HG03045 (cell line): ENCODE results near the gene SLC25A33.

ENCODE experiments used
- ATAC-seq: cut with Tn5 transposase; IDR thresholded peaks from one replicate; pipeline ENCODE4 v1.9.1; 2021; ENCODE audit warnings: mild to moderate bottlenecking, moderate library complexity; ENCODE audit not compliant: unreplicated experiment

SLC25A33 gene

GRCh38 chr1:9586147-9586766, 47.0 kb downstream of the SLC25A33 start:
- ATAC-seq: no peak

GRCh38 chr1:9588551-9589143, 49.4 kb downstream of the SLC25A33 start, which contains the start of gene TMEM201:
Gene TMEM201 (plus strand): TSS chr1:9588911. CDS start chr1:9588931, 20 bp downstream.
- ATAC-seq: peak; percentile 70

DNA sequence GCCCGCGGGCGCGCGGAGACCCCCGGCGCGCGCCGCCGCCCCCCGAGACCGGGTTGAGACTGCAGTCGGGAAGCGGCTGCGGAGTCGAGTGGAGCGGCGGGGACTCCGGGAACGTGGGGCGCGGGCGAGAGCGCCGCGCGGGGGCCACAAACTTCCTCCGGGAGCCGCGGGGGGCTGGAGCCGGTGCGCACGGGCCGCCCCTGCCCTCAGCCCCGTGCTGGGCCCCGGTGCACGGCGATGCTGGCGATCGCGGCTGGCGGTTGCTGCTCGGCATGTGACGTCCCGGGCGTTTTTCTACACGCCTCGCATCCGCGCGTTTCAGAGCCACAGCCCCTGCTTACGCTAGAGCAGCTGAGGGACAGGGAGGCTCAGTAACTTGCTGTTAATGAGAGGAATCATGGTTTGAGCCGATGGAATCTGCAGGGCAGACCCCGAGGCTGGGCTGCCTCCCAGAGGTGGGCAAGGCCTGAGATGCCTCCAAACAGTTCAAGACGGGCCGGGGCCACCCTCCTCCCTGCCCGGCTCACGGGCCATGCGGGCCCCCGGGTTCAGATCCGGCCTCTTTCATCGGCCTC, 50.0 kb downstream of the SLC25A33 start:
- ATAC-seq: peak; percentile 29

GRCh38 chr1:9589719-9590157, 50.5 kb downstream of the SLC25A33 start:
- no peak for ATAC-seq

DNA sequence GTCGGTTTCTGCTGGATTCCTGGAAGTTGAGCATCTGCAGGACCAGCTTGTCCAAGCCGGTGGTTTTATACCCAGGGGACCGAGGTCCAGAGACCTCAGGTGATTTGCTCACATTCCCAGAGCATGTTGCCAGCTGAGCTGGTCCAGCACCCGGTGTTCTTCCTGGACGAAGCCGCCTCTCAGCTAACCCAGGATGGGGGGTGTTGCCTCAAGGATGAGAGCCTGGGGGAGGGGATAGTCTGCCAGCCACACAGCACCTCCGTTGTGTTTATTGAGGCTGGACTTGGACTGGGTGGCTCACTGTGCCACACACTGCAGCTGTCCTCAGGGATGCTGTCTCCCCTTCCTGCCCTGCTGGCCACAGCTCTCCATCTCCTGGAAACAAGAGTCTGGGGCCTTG, 50.9 kb downstream of the SLC25A33 start:
- ATAC-seq: no peak

GRCh38 chr1:9590945-9591668, 51.8 kb downstream of the SLC25A33 start:
- ATAC-seq: no peak

GRCh38 chr1:9591669-9592509, 52.6 kb downstream of the SLC25A33 start:
- no peak for ATAC-seq

DNA sequence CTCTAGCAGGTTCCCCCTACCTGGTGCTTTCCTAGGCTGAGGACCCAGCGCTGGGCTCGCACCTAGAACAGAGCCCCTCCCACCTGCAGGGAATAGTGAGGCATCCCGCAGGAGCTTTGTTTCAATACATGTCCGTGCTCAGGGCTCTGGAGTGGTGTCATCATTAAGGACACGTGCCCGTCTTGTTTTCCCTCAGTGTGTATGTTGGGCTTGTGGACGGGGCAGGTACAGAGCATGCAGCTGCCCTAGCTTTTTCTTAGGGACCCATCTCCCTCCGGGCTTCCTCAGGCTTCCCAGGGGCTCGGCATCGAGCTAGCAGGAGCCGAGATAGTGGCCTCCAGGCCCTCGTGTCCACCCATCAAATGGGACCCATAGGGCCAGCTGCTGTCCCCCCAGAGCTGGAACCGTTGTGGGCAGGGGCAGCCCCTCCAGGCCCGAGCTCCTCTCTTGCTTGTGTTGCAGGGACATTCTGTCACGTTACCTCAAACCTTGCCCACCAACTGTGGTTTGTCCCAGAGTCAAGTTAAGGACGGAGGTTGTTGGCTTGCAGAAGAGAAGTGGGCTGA, 53.3 kb downstream of the SLC25A33 start:
- ATAC-seq: no peak

- ATAC-seq: no peak
Measured at GRCh38 chr1:9593147-9593491, 53.9 kb downstream of the SLC25A33 start.

DNA sequence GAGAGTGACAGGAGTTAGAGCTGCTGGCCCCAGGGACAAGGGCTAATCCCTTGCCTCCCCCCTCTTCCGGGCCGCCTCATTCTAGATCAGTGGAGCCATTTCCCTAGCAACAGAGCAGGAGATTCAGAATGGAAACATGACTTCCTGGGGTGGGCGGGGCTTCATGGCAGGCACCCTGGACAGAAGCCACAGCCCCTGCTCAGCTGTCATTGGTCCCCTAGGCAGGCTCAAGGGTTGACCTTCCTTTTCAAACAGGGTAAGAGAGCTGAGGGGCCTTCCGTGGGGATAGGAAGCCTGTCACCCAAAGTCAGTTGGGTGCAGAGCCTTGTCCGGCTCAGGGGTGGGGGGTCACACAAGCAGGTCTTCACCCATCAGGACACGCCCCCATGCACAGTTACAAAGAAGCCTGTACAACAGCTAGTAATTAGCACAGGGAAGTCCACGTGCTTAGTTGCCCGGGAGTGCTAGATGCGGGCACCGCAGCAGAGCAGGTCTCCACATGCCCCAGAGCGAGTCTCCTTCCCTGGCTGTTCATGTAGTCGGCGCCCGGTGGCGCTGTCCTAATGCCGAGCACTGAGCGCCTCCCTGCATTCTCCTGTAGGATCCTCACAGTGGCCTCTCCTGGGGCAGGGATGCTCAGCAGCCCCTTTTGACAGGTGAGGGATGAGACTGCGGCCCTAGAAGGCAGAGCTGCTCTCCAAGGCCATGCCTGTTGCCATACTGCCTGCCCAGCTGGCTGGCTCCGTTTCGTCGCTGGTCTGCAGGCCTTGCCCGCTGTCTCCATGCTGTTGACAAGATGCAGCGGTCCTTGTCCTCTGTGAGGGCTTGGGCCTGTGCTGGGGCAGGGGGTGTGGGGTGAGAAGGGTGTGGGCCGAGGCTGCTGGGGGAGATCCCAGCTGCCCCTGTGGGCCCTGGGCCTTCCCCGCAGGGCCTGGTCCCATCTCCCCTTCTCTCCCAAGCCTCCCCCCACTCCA, 54.5 kb downstream of the SLC25A33 start:
- ATAC-seq: no peak

- no peak for ATAC-seq
Measured at GRCh38 chr1:9594471-9595155, 55.3 kb downstream of the SLC25A33 start.

- ATAC-seq: no peak
Measured at GRCh38 chr1:9595156-9595967, 56.1 kb downstream of the SLC25A33 start.

DNA sequence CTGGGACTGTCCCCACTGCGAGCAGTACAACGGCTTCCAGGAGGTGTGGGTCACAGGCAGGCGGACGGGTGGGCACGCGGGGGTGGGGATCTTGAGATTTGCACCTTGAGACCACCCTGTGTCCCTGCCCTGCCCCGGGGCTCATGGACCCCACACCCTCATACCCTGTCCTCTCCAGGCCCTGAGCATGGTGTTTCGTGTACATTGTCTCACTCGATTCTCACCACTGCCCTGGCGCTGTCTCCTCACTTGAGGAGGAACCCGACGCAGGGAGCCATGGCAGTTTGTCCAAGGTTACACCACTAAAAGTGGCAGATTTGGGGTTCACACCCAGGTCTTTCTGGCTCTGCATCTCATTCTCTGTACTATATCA, 56.7 kb downstream of the SLC25A33 start:
- ATAC-seq: no peak

DNA sequence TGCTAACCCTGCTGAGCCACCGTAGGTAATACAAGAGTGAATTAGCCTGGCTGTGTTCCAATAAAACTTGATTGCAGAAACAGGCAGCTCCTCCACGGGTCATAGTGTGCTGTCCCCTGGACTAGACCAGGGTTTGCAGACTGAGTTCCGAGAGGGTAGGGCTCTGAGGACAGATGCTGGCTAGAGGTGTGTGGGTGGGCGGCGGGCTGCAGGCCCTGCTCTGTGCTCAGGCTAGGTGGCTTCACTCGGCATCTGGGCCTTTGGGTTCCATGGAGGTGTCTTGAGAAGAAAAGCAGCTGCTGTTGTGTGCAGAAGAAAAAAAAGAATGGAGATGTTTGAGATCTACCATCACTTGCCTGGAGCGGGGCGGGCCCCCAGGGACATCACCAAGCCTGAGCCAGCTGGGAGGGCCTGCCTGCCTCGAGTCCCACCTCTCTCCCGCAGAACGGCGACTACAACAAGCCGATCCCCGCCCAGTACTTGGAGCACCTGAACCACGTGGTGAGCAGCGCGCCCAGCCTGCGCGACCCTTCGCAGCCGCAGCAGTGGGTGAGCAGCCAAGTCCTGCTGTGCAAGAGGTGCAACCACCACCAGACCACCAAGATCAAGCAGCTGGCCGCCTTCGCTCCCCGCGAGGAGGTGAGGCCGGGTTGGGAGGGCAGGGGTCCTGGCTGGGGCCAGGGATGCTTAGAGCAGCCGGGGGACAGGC, 57.3 kb downstream of the SLC25A33 start:
- no peak for ATAC-seq

- ATAC-seq: no peak
Measured at GRCh38 chr1:9597361-9598315, 58.4 kb downstream of the SLC25A33 start.

GRCh38 chr1:9598316-9598700, 59.0 kb downstream of the SLC25A33 start:
- no peak for ATAC-seq
